GM21447 (cell line): ENCODE data around the gene CLDN17.

Experiments used
- ATAC-seq: cut with Tn5 transposase; IDR thresholded peaks from one replicate; pipeline ENCODE4 v1.9.1; 2021; ENCODE audit not compliant: unreplicated experiment

The CLDN17 gene, protein sequence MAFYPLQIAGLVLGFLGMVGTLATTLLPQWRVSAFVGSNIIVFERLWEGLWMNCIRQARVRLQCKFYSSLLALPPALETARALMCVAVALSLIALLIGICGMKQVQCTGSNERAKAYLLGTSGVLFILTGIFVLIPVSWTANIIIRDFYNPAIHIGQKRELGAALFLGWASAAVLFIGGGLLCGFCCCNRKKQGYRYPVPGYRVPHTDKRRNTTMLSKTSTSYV

DNA sequence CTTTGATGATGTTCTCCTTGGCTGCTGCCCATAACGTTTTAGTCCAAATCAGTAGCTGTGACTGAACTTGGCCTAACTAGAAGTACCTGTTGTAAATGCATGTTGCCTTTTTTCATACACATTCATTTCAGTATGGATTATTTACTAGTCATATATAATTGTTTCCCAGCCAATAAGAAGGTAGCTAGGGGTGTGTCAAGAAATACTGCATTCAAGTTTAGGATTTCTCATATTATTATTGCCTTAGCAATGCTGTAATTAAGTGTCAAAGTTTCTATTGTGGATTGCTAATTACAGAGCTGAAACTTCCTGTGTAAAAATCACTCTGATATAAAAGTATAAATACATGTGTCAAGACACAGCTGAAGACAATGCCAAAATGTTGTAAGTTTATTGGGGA is at the start of gene CLDN17:
CLDN17 (minus strand) TSS at position 101 of the 400 bp plus-strand sequence. CDS start 188 bp downstream, outside the sequence.
- no peak for ATAC-seq

- no peak for ATAC-seq
These were observed 49.6 kb upstream of the CLDN17 start, which contains the start of gene CLDN8 for GRCh38 chr21:30216041-30216723. Gene CLDN8 (minus strand): TSS chr21:30216097. CDS start chr21:30215925, 172 bp downstream.

GRCh38 chr21:30211071-30211470 is 44.5 kb upstream of the CLDN17 start:
- no peak for ATAC-seq

- no peak for ATAC-seq
These were observed 43.0 kb upstream of the CLDN17 start for GRCh38 chr21:30209601-30210000.

DNA sequence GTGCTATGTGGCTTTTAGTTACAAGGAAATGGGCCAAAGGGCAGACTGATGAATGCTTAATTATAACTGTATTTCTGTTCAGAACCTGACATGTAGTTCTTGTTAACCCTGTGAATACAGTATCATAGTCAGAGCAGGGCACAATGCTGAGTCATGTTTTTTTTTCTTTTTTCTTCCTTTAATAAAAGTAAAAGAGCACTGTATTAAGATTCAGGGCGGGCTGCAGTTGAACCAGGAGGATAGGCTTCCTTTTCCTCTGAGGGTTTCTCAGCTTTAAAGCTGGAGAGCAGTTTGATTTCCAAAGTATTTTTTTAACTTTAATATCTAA is 40.6 kb upstream of the CLDN17 start:
- ATAC-seq: no peak

- no peak for ATAC-seq
These were observed 40.1 kb upstream of the CLDN17 start for GRCh38 chr21:30206551-30207251.

DNA sequence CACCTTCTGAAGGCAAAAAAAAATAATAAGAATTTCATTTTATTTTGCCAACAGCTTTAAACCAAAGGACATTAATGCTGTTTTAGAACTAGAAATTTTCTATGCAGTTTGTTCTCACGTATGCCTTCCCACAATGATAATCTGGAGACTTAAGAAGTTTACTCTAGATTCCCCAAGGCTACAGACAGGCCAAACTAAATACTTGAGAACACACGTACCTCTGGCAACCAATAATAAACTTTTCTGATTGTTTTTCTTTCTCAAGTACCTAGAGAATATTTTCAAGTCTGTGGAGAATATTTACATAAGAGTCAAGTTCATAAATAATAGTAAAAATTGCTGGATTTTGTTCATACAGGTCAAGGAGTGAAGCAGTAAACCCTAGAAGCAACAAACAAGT is 33.4 kb upstream of the CLDN17 start:
- no peak for ATAC-seq

GRCh38 chr21:30194701-30195299 is 28.2 kb upstream of the CLDN17 start:
- ATAC-seq: no peak

- no peak for ATAC-seq
These were observed 26.6 kb upstream of the CLDN17 start for GRCh38 chr21:30193201-30193600.

DNA sequence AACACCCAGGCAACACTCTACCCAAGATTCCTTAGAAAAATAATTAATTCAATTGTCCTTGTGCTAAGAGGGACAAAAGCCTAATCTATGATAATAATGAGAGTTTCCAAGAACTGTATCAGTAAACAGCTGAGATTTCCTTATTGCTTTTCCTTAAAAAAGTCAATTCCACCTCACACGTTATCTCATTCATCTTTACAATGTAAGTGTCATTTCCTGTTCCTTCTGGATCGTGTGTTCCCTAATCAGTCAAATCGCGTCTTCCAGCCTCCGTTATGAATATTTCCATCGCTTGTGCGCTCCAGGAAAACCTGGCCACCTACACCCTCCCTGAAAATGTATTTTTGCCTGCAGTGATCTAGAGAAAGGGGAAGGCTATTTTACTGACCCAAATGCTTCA is 23.9 kb upstream of the CLDN17 start:
- no peak for ATAC-seq

GRCh38 chr21:30189773-30190172 is 23.2 kb upstream of the CLDN17 start:
- ATAC-seq: no peak

- no peak for ATAC-seq
These were observed 19.6 kb upstream of the CLDN17 start for GRCh38 chr21:30186242-30186641.

DNA sequence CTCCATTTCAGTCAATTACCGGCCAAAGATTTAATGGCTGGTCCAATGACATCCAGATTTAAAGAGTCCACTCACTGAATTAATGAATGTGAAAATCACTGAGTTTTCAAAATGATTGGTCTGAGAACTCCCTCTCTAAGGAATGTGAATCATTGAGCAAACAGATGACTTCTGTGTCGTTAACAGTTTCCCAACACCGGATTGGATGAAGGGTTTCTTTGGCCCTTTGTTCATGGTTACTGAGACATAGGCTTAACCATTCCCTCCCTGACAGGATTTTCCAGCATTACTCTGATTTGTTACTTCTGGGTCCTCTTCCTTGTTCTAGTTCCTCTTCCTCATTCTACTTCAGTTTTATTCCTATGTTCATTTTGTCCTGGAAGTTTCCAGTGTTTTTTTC is 1.5 kb upstream of the CLDN17 start:
- no peak for ATAC-seq

DNA sequence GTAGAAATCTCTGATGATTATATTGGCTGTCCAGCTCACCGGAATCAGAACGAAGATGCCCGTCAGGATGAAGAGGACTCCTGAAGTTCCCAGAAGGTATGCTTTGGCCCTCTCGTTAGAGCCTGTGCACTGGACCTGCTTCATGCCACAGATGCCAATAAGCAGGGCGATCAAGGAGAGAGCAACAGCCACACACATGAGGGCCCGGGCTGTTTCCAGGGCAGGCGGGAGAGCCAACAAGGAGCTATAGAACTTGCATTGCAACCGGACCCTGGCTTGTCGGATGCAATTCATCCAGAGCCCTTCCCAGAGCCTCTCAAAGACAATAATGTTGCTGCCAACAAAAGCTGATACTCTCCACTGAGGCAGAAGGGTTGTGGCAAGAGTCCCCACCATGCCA is 434 bp downstream of the CLDN17 start:
- ATAC-seq: no peak

- no peak for ATAC-seq
These were observed 1.8 kb downstream of the CLDN17 start for GRCh38 chr21:30164796-30165195.

- ATAC-seq: no peak
These were observed 12.8 kb downstream of the CLDN17 start for GRCh38 chr21:30153697-30154340.

GRCh38 chr21:30152792-30153191 is 13.8 kb downstream of the CLDN17 start:
- ATAC-seq: no peak

DNA sequence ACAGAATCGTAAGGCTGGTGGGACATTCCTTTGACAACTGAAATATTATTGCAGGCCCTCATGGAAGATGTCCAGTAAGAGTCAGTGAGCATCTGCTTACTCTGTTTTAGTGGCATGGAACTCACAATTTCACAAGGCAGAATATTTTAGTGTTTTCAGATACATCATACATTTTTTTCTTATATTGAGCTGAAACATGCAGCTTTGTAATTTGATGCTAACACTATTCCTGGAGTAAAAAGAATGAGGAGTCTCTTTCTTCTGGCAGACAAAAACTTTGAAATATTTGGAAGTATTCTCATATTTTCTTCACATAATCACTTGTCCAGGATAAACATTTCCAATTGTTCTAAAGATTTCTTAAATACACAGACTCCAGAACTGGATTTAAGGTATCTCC is 17.7 kb downstream of the CLDN17 start:
- no peak for ATAC-seq

DNA sequence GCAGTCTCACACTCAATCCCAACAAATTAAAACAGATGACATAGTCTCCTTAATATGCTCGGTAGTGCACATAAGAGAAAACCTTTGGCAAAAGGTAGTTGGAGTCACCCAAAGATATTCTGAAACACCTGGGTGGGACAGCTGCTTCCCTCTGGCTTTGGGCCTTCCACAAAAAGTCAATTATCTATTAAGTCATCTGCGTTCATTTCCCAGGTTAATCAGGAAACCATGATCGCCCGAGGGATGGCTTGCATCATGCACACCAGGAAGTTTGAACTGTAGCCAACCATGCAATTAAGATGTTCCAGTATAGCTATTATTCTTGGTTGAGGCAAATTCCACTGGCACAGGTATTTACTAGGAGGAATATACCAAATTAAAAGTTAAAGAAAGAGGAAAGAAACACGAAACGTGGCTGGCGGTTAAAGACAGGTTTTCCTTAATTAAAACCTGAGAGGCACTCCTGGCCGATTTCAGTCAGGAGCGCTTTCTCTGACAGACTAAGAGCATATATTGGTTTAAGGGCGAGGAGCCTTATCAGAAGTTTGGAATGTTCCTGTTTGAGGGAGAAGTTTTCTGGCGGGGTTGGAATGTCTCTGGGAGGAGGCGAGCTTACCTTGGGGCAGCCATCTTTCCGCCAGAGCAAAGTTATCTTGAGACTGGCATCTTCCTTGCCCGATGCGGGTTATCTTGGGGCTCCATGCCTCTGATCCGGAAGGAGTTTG is 19.9 kb downstream of the CLDN17 start:
- ATAC-seq: no peak

DNA sequence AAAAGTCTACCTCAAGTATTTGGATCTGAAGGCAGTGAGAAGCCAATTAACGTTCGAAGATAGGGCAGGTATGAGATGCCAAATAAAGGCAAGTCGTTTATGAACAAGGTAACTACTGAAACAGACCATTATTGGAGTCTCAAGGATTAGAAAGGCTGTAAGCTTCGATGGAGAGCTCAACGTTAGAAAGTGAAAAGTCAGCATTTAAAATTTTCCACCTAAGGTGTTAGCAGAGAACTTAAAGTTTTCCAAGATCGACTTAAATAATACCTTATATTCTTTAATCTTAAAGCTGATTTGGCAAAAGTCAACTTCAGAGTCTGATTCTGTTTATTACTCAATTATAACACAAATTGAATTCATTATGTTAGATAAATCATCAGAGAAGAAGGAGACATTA is 28.1 kb downstream of the CLDN17 start:
- ATAC-seq: no peak

GRCh38 chr21:30129246-30129645 is 37.4 kb downstream of the CLDN17 start:
- no peak for ATAC-seq
